GM19324 (cell line): Measurements from ENCODE around the gene MX2.

ENCODE experiments used
- ATAC-seq: cut with Tn5 transposase; IDR thresholded peaks from one replicate; pipeline ENCODE4 v1.9.1; 2021; ENCODE audit warnings: mild to moderate bottlenecking, moderate library complexity; ENCODE audit not compliant: unreplicated experiment, low FRiP score

Gene MX2

GRCh38 chr21:41363370-41364270 is 1.8 kb downstream of the MX2 start:
- ATAC-seq: no peak

DNA sequence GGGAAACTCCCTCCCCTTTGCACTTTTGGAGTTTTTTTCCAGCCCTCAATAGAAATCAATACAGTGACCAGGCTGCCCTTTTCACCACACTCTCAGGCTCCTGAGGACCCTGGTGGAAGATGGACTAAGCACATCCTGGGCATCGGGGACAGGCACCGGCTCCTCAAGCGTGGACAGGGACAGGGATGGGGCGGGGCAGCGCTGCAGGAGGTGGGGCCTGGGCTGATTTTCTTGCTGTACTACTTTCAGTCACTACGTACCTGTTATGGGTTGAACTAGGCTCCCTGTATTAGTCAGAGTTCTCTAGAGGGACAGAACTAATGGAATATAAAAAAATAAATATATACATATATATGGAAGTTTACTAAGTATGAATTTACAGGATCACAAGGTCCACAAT is 2.5 kb downstream of the MX2 start:
- ATAC-seq: no peak

- no peak for ATAC-seq
Observed at GRCh38 chr21:41365377-41366107, 3.7 kb downstream of the MX2 start.

GRCh38 chr21:41366522-41367151 is 4.8 kb downstream of the MX2 start:
- ATAC-seq: no peak

DNA sequence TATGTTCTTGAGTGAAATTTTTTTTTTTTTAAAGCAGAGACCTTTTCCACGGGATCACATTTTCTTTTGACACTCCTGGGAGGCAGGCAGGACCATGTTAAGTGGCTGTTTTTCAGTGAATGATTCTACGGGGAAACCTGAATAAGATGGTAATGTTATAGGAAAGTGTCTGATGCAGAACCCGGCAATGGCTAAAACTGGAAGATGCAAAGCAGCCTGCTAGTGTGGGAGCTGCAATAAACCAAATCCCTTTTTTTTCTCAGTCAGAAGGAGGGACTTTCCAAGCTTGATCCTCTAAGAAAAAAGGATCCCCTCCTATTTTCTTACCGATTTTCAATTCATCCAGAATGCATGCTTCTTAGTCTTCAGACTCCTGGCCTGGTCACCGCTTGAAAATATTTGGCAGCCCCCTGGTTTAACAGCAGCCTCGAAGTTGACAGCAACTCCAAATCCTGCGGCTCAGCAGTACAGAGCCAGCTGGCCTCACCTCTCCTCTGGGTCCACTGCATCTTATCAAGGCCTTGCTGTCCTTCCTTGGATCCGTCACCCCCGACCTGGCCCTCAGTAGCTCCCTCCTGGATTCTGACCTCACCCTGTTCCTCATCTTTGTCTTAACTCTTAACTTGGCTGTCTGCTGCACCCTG is 5.6 kb downstream of the MX2 start:
- ATAC-seq: no peak

DNA sequence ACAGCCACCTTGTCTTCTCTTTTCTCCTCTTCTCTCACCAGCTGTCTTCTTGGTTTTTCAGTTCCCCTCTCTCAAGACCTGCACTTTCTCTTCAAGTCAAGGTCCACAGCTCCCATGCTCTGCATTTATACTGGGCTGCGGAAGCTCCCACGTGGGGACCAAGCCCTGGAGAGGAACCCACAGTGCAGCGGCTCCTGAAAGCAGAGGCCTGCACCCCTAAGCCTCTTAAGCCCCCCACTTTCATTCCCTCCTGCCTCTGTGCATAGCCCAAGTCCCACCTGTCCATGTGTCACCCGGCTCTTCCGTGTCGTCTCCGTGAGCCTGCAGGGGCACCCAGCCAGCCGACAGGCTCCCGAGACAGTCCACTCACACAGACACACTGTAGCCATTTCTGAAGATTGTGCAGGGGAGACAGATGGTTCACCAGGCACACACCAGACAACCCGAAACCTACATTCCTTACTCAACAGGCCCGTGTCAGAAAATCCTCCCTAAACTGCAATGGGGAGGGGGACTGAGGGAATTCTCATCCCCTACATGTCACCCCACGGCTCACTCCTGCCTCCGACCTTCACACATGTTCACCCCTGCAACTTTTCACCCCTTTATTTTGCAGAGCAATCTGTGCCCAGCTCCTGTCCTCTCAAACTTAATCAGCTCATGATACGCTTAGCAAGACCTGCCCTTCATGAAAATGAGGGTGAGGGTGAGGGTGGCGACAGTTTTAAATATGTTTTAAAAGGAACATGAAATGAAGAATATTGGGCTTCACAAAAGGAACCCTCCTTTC is 6.3 kb downstream of the MX2 start:
- ATAC-seq: peak; percentile 62

- no peak for ATAC-seq
Observed at GRCh38 chr21:41368735-41369104, 6.9 kb downstream of the MX2 start.

DNA sequence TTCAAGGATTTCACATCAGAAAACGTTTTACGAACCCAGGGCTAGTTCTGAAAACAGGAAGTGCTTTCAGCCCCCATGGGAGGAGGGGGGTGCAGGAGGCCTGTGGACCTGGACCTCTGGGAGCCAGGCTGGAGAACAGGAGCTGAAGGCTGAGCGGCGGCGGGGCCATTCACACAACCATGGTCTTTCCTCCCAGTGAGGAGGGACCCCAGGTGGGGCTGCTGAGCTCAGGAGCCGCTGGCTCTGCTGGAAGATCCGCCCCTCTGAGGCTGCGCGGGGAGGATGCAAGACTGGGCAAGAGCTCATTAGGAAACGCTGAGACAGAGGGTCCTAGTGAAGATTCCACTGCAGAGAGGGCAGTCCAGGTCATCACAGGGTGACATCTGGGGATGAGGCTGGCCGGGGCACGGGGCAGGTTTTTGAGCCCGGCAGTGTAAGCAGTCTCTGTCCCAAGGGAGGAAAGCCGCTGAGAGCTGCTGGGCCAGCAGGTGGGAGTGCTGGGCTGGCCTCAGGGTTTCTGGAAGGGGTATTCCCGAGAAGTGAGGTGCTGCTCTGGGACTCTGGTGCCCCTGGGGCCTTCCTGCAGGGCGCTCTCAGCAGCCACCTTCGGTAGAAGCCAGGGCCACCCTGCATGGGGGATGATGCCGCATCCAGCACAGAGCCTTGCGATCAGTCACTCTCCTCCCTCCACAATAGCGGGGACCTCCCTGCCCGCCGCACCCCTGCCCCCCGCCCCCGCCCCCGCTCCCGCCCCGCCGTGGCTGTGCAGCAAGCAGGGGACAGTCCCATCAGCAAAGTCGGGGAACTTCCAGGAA is 7.5 kb downstream of the MX2 start:
- no peak for ATAC-seq

DNA sequence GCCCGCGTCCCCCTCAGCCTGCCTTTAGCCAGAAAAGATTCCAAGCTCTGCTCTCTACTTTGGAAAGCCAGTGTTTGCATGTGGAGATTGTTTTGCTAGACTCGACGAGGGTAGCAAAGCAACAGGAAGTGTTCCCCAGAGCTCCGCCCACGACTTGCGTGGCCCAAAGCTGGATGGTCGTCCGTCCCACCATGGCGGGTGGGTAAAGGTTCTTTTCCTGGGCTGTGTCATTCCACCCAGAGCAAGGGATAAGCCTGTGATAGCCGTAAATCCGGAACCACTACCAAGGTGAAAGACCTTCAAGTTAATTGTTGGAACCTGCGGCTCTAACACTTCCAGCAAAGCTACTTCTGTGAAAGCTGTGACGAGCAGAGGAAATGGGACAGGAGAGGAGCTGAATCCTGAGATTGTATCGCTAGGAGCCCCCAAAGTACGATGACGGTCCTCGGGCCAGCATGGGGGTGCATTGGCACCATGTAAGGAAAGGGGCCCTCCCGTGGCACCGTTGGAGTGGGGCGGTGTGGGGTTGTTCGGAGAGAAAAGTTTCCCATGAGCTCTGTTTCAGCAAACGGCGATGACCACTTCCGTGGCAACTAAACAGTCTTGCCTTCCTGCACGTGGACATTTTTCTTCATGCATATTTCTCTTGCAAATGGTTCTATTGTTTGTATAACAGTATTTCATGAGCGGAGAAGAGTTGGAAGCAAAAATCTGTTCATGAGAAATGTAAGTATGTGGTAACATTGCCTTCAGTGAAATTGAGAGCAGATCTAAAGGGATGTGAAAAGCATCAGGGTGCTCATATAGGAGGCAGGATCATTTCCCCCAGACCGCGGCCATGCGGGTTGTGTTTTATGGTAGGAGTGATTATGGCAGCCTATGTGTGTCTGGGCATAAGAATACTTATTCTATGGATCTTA is 8.4 kb downstream of the MX2 start:
- no peak for ATAC-seq

GRCh38 chr21:41370840-41371684 is 9.2 kb downstream of the MX2 start:
- no peak for ATAC-seq

DNA sequence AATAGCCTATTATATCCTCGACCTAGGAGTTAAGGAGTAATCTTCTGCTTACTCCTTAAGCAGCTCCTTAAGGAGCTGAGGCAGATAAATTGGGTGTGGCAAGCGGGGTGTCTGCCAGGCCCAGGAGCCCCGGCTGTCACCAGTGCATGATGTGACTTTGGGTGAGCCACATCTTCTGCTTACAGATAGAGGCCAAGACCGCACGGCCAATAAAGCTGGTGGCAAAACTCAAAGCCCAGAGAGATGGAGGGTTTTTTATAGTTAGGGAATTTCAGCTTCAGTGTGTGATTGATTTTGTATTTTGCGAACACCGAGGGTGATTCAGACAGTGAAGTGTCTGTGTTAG is 9.8 kb downstream of the MX2 start:
- ATAC-seq: no peak

- no peak for ATAC-seq
Observed at GRCh38 chr21:41373253-41373652, 11.4 kb downstream of the MX2 start.

DNA sequence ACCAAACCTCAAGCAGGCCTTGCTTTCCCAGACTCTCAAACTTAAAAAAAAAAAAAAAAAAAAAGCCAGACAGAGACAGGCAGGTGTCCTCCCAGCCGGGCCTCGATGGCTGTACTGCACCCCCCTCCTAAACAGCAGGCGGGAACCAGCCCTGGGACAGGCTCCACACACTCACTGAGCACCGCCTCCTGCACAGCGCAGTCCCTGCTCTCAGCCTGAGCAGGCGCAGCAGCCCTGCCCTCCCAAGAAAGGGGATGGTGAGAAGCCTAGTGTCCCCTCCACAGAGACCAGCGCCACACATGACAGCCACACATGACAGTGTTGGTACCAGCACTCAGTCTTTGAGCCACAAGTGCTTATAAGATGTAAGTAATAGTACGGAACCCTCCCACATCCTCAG is 11.9 kb downstream of the MX2 start:
- no peak for ATAC-seq

- no peak for ATAC-seq
Observed at GRCh38 chr21:41374177-41374712, 12.4 kb downstream of the MX2 start.

- no peak for ATAC-seq
Observed at GRCh38 chr21:41374867-41375533, 13.2 kb downstream of the MX2 start.

DNA sequence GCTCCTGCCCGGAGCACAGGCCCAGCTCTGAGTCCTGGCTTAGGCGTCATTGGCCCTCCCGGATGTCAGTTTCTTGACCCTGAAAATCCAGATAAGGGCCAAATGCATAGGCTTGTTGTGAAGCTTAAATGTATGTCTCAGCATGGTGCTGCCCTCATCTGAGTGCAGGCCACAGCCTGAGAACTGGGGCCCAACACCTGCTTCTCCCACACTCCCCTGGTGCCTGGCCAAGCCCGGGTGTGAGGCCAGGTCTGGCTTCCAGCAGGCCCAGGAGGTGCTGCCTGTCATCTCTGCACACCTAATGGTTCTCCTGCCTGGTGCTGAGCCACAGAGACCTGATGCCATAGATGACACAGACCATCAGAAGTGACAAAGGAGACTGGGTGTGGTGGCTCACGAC is 14.0 kb downstream of the MX2 start:
- no peak for ATAC-seq

DNA sequence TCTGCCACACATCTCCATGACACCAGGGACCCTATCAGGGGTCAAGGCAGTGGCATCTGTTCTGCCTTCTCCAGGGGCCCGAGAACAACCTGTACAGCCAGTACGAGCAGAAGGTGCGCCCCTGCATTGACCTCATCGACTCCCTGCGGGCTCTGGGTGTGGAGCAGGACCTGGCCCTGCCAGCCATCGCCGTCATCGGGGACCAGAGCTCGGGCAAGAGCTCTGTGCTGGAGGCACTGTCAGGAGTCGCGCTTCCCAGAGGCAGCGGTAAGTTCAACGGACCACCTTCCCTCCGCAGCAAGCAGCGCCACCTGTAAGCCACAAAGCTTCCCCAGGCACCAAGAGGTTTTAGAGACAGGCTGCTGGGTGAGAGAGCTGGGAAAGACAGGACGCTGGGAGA is 15.9 kb downstream of the MX2 start:
- ATAC-seq: no peak
